GM21529 (cell line): ENCODE results near the gene DCP1B.

Source experiments
- ATAC-seq: cut with Tn5 transposase; IDR thresholded peaks from one replicate; pipeline ENCODE4 v1.9.1; 2021; ENCODE audit not compliant: unreplicated experiment

The DCP1B gene

DNA sequence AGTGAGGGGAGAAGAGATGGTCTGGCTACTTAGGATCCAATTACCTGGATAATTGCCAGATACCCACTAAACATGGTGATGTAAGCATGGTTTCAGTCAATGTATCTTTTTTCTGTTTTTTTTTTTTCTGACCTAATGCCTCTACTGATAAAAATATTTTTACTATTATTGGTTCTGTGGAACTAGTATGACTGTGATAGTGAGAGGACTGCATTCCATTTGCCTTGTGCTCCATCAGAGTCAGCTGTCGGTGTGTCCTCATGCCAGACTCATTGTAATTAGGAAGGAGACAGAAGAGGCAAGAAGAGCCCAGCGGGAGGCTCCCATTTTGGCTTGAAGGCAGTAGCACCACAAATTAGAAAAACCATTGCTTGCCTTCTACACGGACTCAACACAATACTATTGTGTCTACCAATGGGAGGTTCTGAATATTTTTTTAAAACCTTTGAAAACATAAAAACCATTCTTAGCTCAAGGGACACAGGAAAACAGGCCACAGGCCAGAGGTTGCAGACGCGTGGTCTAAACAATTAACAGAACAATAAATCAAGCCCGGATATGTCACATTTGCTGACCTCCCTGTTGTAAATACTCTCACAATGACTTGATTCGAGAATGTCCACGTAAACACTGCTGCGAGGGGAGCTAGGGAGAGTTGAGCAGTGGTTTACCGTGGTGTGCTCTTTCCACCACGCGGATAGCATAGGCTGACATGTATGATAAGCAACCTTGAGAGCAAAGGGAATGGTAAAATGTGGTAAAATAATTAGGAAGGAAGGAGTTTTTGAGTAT is 13.5 kb upstream of the DCP1B start:
- no peak for ATAC-seq

DNA sequence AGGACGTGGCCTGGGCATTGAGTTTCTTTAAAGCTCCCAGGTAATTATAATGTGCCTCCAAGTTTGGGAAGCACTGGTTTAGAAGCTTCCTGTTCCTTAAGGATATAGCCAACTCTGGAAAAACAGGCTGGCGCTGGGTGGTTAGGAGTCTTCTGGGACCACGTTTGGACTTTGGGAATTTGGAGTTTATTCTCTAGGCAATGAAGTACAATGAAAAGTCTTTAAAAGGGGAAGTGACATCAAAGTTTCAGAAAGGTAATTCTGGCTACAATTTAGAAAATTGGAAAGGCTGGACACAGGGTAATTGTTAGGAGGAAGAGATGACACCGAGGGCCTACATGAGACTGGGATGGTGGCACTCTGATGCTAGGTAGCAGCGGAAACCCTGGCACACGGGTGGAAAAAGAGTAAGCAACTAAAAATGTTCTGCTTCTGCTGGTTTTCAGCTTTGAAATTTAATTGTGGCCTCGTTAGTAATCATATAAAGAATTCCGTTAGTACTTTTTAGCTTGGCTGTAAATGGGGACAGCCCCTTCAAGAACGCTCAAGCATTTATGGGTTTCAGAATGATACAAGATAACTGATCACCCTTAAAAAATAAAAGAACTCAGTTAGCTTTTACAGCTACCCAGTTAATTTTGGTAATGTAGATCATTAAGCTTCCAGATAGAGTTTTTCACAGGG is 12.7 kb upstream of the DCP1B start:
- no peak for ATAC-seq

DNA sequence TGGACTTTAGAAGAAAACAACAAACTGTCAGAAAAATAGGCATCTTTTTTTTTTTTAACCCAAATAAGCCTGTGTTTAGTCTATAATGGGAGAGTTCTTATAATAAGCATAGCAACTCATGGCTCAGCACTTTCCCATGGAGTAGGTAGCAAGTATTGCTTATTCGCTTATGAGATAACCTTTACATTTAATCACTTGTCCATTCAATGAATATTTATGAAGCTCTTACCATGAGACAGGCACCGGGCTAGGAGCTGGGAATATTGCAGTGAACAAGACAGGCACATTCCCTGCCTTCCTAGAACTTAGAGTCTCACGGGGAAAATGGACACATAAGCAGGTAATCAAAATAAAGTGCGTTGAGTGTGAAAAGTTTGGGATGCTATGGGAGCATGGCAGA is 10.0 kb upstream of the DCP1B start:
- ATAC-seq, result no peak

GRCh38 chr12:2013527-2014223 is 9.4 kb upstream of the DCP1B start:
- no peak for ATAC-seq

DNA sequence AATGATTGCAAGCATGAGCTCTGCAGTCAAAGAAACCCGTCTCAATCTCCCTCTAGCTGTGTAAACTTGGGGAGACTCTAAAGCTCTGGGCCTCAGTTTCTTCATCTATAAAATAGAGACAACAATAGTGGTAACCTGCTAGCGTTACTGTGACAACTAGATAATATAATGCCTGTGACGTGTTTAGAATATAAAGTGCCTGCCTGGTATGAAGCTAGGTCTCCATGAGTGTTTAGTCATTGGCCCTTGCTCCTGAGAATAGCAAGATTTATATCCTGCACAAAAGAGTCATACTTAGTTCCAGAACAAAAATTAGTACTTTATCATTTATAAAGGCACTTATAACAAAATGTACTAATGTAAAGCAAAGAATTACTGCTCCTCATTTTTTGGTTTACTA is 8.8 kb upstream of the DCP1B start:
- ATAC-seq, result no peak

DNA sequence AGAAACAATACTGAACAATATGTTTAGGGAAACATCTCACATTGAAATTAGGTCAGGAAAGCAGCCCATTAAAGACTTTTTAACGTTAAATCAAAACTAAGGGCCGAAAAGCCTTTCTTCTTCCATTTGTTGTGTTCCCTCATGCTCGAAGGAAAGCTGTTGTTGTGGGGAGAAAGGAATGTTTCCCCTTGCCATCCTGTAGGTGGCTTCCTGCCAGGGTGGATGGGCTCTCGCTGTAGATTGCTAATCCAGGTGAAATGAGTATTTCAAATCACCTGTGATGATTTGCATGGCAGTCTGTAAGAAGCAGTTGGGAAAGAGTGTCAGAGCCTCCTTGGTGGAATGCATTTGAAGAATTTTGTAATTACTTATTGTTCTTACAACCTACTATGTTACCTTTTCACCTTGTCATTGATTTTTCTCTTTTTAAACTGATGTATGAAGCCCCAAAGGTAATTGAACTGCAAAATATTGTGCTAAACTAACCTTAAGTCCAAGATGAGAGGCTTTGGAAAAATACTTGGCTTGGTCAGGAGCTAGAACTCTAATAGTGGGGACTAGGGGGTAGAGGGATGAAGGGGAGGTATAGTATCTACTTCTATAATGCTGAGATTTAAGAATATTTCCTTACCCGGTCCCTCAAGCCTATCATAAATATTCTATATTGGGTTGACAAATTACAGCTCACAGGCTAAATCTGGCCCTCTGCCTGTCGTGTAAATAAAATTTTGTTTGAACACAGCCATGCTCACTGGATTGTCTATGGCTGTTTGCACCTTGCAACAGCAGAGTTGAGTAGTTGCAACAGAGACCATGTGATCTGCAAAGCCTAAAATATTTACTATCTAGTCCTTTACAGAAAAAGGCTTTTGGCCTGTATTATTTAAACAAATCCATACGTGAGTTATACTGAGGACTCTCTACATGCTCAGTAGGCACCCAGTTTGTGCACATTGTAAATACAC is 7.7 kb upstream of the DCP1B start:
- ATAC-seq, result no peak

GRCh38 chr12:2009623-2010022 is 5.4 kb upstream of the DCP1B start:
- no peak for ATAC-seq

DNA sequence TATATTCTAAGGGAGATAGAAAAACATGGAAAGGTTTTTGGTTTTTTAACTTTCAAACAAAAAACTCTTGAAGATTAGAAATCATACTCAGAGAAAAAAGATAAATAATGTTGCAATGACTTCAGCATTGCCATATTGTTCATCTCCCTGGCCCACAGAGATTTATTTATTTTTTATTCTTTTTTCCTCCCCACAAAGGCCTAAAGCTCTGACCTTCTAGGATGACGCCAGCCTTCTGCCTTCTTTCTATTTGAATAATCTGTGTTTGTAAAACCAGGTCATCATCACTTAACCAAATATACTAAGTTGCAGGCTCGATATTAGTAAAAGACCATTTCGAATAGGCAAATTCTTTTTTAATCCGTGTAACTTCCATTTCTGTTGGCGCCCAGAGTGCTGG is 4.4 kb upstream of the DCP1B start:
- no peak for ATAC-seq

DNA sequence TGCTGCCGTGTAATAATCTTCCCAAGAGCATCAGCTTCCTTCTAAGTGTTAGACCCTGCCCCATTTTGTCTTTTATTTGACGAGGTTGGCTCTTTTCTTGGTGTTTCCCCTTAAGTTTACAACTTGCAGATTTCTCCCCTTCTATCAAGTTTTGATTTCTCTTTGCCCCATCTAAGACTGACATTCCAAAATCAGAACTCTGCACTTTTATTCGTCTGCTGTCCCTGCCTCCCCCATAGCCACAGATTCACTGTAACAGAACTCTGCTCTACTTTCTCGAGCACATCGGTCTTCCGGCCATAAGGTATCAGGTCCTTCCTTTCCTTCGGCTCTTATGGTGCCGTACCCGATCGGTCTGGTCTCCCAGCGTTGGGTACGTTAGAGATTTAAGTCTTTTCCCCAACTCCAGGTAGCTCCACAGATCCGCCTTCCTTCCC is 563 bp downstream of the DCP1B start:
- peak; percentile 5 for ATAC-seq

GRCh38 chr12:1995205-1995896 is 8.9 kb downstream of the DCP1B start:
- ATAC-seq, result peak; percentile 72

DNA sequence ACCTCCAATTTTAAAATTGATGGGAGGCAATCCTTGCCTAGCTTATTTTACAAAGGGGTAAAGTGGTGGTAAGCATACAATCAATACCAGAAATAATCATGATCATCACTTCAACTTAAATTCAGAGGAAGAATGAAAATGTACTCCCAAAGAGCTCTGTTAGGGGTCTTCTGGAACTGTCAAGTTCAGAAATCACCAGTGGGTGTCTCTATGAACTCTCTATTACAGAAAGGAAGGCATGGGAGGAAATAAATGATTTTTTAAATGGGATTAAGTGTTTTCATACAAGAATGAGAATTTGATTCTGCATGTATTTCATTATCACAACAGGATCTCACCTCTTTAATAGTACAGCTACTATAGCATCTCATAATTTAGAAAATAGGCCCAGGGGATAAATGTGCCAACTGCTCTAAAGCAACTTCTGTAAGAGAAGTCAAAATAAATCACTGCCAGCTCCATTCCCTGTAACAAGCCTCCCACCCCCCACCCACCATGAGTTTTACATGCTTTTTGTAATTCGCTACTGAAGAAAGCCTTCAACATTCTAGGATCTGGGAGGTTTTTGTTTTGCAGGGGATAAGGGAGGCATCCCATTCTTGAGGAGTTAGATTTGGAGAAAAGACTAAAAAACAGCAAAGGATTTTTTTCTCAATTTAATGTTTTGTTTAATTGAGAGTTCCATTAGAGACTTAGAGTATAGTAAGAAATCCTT is 9.7 kb downstream of the DCP1B start:
- no peak for ATAC-seq

GRCh38 chr12:1993871-1994371 is 10.3 kb downstream of the DCP1B start:
- ATAC-seq, result no peak

- no peak for ATAC-seq
Measured at GRCh38 chr12:1993341-1993740, 10.9 kb downstream of the DCP1B start.

DNA sequence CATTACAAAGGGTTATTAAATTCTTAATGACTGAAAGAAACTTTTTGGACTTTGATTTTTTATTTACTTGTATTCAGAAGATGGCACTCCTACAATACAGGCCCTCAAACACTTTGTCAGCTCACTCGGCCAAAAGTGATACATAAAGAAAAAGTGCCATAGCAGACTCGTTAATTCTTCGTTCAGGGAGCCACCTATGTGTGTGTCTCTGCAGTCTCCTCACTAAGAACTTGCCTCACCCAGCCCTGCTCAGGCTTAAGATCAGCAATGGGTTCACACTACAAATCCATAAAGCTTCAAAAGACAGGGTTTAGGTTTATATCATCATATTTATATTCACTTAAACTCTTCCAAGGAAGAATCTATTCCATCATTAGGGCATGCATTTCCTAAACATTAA is 11.5 kb downstream of the DCP1B start:
- ATAC-seq, result no peak

- ATAC-seq, result no peak
Measured at GRCh38 chr12:1989111-1989510, 15.1 kb downstream of the DCP1B start.

GRCh38 chr12:1984759-1985158 is 19.5 kb downstream of the DCP1B start:
- ATAC-seq, result no peak

GRCh38 chr12:1980282-1980681 is 24.0 kb downstream of the DCP1B start:
- ATAC-seq, result no peak

DNA sequence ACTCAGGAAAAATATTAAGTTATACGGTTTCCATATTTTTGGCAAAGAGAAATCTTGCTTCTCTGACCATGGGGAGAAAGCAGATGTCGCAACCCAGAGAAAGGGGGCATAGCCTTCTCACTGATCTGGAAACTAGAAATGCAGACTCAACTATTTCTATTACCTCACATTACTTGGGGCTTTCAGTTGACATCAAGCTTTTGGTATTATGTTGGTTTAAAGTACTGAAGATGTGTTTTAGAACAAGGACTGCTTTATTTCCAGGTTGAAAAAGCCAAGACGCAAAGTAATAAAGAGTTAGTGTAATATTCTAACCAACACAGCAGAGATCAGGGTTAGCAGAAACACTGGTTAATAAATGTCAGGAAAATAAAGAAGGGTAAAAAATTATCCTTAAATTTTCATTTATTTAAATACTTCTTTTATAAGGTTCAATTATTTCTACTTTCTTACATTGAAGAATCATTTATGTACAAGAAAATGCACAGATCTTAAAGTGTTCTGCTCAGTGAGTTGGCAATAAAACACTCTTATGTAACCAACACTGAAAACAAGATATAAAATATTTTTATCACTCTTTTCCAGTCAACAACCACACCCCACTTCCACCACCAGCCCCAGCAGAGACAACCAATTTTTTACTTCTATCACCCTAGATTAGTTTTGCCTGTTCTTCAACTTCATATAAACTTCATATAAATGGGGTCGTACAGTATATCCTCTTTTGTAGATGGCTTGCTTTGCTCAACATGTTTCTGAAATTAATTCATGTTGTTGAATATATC is 26.0 kb downstream of the DCP1B start:
- no peak for ATAC-seq

DNA sequence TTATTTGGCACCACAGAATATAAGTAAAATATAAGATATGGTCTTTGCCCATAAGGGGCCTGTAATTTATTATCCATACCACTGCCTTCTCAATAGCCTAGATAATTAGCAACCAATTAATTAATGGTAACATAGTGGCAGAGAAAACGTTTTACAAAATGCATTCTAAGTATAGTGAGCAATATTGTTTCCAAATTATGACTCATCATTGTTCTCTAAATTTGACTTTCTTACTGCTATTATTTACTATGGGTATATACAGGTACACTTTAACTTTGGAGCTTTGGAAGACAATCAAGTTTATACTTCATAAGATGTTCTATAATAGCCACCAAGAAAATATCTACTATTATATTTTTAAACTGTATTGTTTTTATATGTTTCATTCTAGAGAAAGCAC is 26.7 kb downstream of the DCP1B start:
- ATAC-seq, result no peak
